RWPE2 (cell line): Measurements from ENCODE around the gene GRIK3.

ENCODE experiments used
- ATAC-seq: fragments of 200-7000 bp; cut with Tn5 transposase; 3 replicates; pipeline ENCODE4 v1.9.1; 2021; ENCODE audit warnings: low read depth
- DNase-seq: peaks from one replicate; pipeline ENCODE4 v3.0.0-alpha.2; 2020; ENCODE audit warnings: low spot score
- H3K27ac ChIP-seq: fragments of 450-650 bp; 2 replicates; pipeline ENCODE4 v1.5.1; 2017; ENCODE audit warnings: mild to moderate bottlenecking; ENCODE audit not compliant: poor library complexity, severe bottlenecking
- H3K27me3 ChIP-seq: fragments of 250-450 bp; sonication (Bioruptor Pico); 2 replicates; pipeline ENCODE4 v1.5.1; 2021; ENCODE audit warnings: mild to moderate bottlenecking, moderate library complexity; ENCODE audit not compliant: insufficient read depth, poor library complexity, severe bottlenecking
- H3K36me3 ChIP-seq: fragments of 250-450 bp; sonication (Bioruptor Pico); 2 replicates; pipeline ENCODE4 v1.5.1; 2020; ENCODE audit warnings: low read depth, mild to moderate bottlenecking, moderate library complexity
- H3K4me1 ChIP-seq: fragments of 250-450 bp; sonication (Bioruptor Pico); 2 replicates; pipeline ENCODE4 v1.5.1; 2021; ENCODE audit warnings: mild to moderate bottlenecking, moderate library complexity; ENCODE audit not compliant: insufficient read depth, poor library complexity, severe bottlenecking
- H3K4me3 ChIP-seq: fragments of 250-450 bp; sonication (Bioruptor Pico); 2 replicates; pipeline ENCODE4 v1.5.1; 2021; ENCODE audit warnings: mild to moderate bottlenecking, moderate library complexity; ENCODE audit not compliant: severe bottlenecking
- H3K9me3 ChIP-seq: fragments of 250-450 bp; sonication (Bioruptor Pico); 2 replicates; pipeline ENCODE4 v1.5.1; 2021; ENCODE audit warnings: mild to moderate bottlenecking, moderate library complexity; ENCODE audit not compliant: severe bottlenecking
- CTCF ChIP-seq: fragments of 450-650 bp; IDR thresholded peaks from one replicate; pipeline ENCODE4 v1.5.1; 2017; ENCODE audit warnings: mild to moderate bottlenecking, moderate library complexity; ENCODE audit not compliant: poor library complexity, severe bottlenecking

The GRIK3 gene

GRCh38 chr1:36944883-36945282, 89.4 kb downstream of the GRIK3 start:
- no peak for TF ChIP-seq CTCF
- Histone ChIP-seq H3K4me1 (no peaks in the 10 kb centered on the region), H3K4me3 (no peak overlapping the region), H3K36me3 (no peaks in the 10 kb centered on the region), H3K27ac (no peak overlapping the region), H3K9me3 (no peaks in the 10 kb centered on the region), H3K27me3 (no peaks in the 10 kb centered on the region)
- ATAC-seq (no peak), DNase-seq (no peak)

GRCh38 chr1:36942148-36942547, 92.2 kb downstream of the GRIK3 start:
- no peak for DNase-seq
- TF ChIP-seq CTCF = no peak
- Histone ChIP-seq H3K27me3 (no peaks in the 10 kb centered on the region), H3K27ac (no peak overlapping the region), H3K9me3 (no peaks in the 10 kb centered on the region), H3K4me3 (no peak overlapping the region), H3K36me3 (no peaks in the 10 kb centered on the region), H3K4me1 (no peaks in the 10 kb centered on the region)
- no peak for ATAC-seq

GRCh38 chr1:36941316-36941978, 92.9 kb downstream of the GRIK3 start:
- no peak for TF ChIP-seq CTCF
- Histone ChIP-seq H3K4me1 (no peaks in the 10 kb centered on the region), H3K36me3 (no peaks in the 10 kb centered on the region), H3K9me3 (no peaks in the 10 kb centered on the region), H3K27ac (no peak overlapping the region), H3K4me3 (no peak overlapping the region), H3K27me3 (no peaks in the 10 kb centered on the region)
- ATAC-seq (no peak), DNase-seq (no peak)

- no peak for ATAC-seq
- peaks cover 19% of the 10 kb centered on the region for H3K27me3 ChIP-seq
Observed at GRCh38 chr1:36938819-36939218, 95.5 kb downstream of the GRIK3 start.

More at GRCh38 chr1:36938819-36939218, 95.5 kb downstream of the GRIK3 start:
- no peaks in the 10 kb centered on the region for H3K9me3 ChIP-seq
- DNase-seq = no peak
- H3K4me3 ChIP-seq = no peak overlapping the region
- TF ChIP-seq CTCF = no peak
- H3K4me1 ChIP-seq = no peaks in the 10 kb centered on the region
- no peak overlapping the region for H3K27ac ChIP-seq
- no peaks in the 10 kb centered on the region for H3K36me3 ChIP-seq
